HepG2 (cell line): ENCODE results near the gene PPP1R9B. TPM values are rescaled to one million over a fixed set of nuclear protein-coding genes. Genes with fewer than 3 reads are reported as not detected.
A peak's percentile ranks its signal among the peaks of the same experiment; 100 is the strongest.

Source experiments
- BHLHE40 ChIP-seq: IDR thresholded peaks from 2 replicates; pipeline ENCODE4 v1.6.1; 2011; ENCODE audit warnings: low read length, improper control_type of control experiment
- EED ChIP-seq: sonication (generic); formaldehyde crosslinking; IDR thresholded peaks from 2 replicates; pipeline ENCODE4 v1.5.0; 2020; ENCODE audit warnings: mild to moderate bottlenecking, missing genetic modification reagents
- MYC ChIP-seq: sonication (generic); formaldehyde crosslinking; IDR thresholded peaks from 2 replicates; pipeline ENCODE4 v1.9.0; 2021; ENCODE audit warnings: missing genetic modification reagents, borderline replicate concordance
- MYNN ChIP-seq: sonication (generic); formaldehyde crosslinking; IDR thresholded peaks from 2 replicates; pipeline ENCODE4 v1.4.0; 2020; ENCODE audit warnings: mild to moderate bottlenecking, low read depth, missing genetic modification reagents
- PCBP1 ChIP-seq: fragments of 200-400 bp; formaldehyde crosslinking; IDR thresholded peaks from 2 replicates; pipeline ENCODE4 v1.6.1; 2017; ENCODE audit warnings: mild to moderate bottlenecking, low read depth, low read length, borderline replicate concordance
- RARA ChIP-seq: IDR thresholded peaks from 2 replicates; pipeline ENCODE4 v1.6.1; 2016; ENCODE audit warnings: missing genetic modification reagents, missing compliant biosample characterization
- SPEN ChIP-seq: sonication (generic); formaldehyde crosslinking; IDR thresholded peaks from 2 replicates; pipeline ENCODE4 v1.5.1; 2020; ENCODE audit warnings: low read depth, mild to moderate bottlenecking, missing genetic modification reagents
- STAG1 ChIP-seq: sonication (generic); formaldehyde crosslinking; IDR thresholded peaks from 2 replicates; pipeline ENCODE4 v1.4.0; 2020; ENCODE audit warnings: missing genetic modification reagents
- THAP11 ChIP-seq: IDR thresholded peaks from 2 replicates; pipeline ENCODE4 v1.6.1; 2016; ENCODE audit warnings: missing biosample characterization, missing genetic modification reagents
- YEATS2 ChIP-seq: sonication (generic); formaldehyde crosslinking; IDR thresholded peaks from 2 replicates; pipeline ENCODE4 v1.4.0; 2020; ENCODE audit warnings: missing genetic modification reagents, borderline replicate concordance
- ZFP36 ChIP-seq: fragments of 150-350 bp; IDR thresholded peaks from 2 replicates; pipeline ENCODE4 v1.6.1; 2018; ENCODE audit warnings: borderline replicate concordance, low read length, low read depth; ENCODE audit not compliant: partially characterized antibody
- ZFY ChIP-seq: sonication (generic); formaldehyde crosslinking; IDR thresholded peaks from 2 replicates; pipeline ENCODE4 v1.4.0; 2020; ENCODE audit warnings: missing genetic modification reagents
- ZSCAN25 ChIP-seq: sonication (generic); formaldehyde crosslinking; IDR thresholded peaks from 2 replicates; pipeline ENCODE4 v1.8.0; 2022; ENCODE audit warnings: mild to moderate bottlenecking, missing genetic modification reagents
- polyA plus RNA-seq, 8 experiments: library from polyadenylated mRNA; depleted of rRNA in 3 of 8; stranded (reverse) in 7 of 8; unstranded in 1 of 8; fragments of >200 nt; fragmentation: Illumina TruSeq in 4 of 8; extraction: Trizol in 4 of 8; gene quantifications; 2 replicates each; pipeline versions ENCODE4 v1.2.1 to v1.2.3, GENCODE V29; 2011 to 2016; ENCODE audit warnings: low read depth in 4 of 8, missing spikeins in 1 of 8, mixed read lengths in 1 of 8; ENCODE audit not compliant: insufficient read depth in 1 of 8
- total RNA-seq, 5 experiments: library from RNA; depleted of rRNA; stranded (reverse); fragments of >200 nt; fragmentation: Illumina TruSeq; extraction: Trizol; gene quantifications; 2 replicates each; pipeline ENCODE4 v1.2.3, GENCODE V29; 2016; ENCODE audit warnings: low read depth in 1 of 5
- TF ChIP-seq, protein P1 (sequence below): sonication (generic); formaldehyde crosslinking; IDR thresholded peaks from 2 replicates; pipeline ENCODE4 v1.5.1; 2020; ENCODE audit warnings: mild to moderate bottlenecking, moderate library complexity, missing genetic modification reagents
- TF ChIP-seq, protein P2 (sequence below): sonication (generic); formaldehyde crosslinking; IDR thresholded peaks from 2 replicates; pipeline ENCODE4 v1.4.0; 2020; ENCODE audit warnings: mild to moderate bottlenecking, missing genetic modification reagents
- TF ChIP-seq, protein P3 (sequence below): IDR thresholded peaks from 2 replicates; pipeline ENCODE4 v1.6.1; 2018; ENCODE audit warnings: missing genetic modification reagents, mild to moderate bottlenecking, missing compliant biosample characterization

The PPP1R9B gene
- total and polyA plus RNA-seq, 2 of the 13 experiments (the other 11 are each of a cell fraction or from before 2014, with no cell fraction given) = 9.4 to 15.8 TPM

DNA sequence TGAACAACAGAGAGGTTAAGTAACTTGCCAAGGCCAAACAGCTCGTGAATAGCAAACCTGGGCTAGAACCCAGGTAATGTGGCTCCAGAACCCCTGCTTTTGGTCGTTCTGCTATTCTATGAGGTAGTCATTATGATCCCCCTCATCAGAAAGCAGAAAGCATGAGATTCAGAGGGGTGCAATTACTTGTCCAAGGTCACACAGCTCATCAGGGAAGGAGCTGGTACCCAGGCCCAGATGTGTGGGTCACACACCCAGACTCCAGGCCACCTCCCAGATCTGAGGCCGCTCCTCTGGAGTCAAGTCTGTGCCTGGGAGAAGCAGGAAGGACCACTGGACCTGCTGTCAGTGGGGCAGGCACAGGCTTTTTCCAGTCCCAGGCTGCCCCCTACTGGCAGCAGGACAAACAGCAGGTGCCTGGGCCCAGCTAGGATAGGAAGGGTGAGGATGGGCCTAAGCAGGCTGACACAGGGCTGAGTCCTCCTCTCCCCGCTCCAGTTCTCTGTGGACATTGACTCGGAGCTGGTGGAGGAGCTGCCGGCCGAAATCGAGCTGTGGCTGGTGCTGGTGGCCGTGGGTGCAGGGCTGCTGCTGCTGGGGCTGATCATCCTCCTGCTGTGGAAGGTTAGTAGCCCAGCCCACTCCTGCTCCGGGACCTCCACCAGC lies 63.1 kb downstream of the PPP1R9B start (continued):
- peak; percentile 65 for TF ChIP-seq EED (CRISPR knock-in tag)
- TF ChIP-seq MYC (CRISPR knock-in tag) = 0 out of 2 replicates have a peak, but pooled peaks have one; percentile 23
- TF ChIP-seq, protein P1, sequence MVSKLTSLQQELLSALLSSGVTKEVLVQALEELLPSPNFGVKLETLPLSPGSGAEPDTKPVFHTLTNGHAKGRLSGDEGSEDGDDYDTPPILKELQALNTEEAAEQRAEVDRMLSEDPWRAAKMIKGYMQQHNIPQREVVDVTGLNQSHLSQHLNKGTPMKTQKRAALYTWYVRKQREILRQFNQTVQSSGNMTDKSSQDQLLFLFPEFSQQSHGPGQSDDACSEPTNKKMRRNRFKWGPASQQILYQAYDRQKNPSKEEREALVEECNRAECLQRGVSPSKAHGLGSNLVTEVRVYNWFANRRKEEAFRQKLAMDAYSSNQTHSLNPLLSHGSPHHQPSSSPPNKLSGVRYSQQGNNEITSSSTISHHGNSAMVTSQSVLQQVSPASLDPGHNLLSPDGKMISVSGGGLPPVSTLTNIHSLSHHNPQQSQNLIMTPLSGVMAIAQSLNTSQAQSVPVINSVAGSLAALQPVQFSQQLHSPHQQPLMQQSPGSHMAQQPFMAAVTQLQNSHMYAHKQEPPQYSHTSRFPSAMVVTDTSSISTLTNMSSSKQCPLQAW = peak; percentile 40; the same call in 1 of the 2 replicates
- no peak for TF ChIP-seq ZSCAN25 (CRISPR knock-in tag)
- TF ChIP-seq, protein P2, sequence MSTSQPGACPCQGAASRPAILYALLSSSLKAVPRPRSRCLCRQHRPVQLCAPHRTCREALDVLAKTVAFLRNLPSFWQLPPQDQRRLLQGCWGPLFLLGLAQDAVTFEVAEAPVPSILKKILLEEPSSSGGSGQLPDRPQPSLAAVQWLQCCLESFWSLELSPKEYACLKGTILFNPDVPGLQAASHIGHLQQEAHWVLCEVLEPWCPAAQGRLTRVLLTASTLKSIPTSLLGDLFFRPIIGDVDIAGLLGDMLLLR (CRISPR knock-in tag) = peak; percentile 42; the same call in 1 of the 2 replicates
- TF ChIP-seq, protein P3, sequence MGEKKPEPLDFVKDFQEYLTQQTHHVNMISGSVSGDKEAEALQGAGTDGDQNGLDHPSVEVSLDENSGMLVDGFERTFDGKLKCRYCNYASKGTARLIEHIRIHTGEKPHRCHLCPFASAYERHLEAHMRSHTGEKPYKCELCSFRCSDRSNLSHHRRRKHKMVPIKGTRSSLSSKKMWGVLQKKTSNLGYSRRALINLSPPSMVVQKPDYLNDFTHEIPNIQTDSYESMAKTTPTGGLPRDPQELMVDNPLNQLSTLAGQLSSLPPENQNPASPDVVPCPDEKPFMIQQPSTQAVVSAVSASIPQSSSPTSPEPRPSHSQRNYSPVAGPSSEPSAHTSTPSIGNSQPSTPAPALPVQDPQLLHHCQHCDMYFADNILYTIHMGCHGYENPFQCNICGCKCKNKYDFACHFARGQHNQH (CRISPR knock-in tag) = peak; percentile 55; the same call in 1 of the 2 replicates
- 0 out of 2 replicates have a peak, but pooled peaks have one; percentile 31 for TF ChIP-seq THAP11 (CRISPR knock-in tag)
- TF ChIP-seq ZFY (CRISPR knock-in tag) = peak; percentile 26; the same call in 1 of the 2 replicates
- TF ChIP-seq MYNN (CRISPR knock-in tag) = no peak
- TF ChIP-seq RARA (CRISPR knock-in tag) = peak; percentile 21; the same call in 1 of the 2 replicates
- no peak for TF ChIP-seq ZFP36
- peak; percentile 97 for TF ChIP-seq STAG1 (CRISPR knock-in tag)
- TF ChIP-seq SPEN (CRISPR knock-in tag) = 0 out of 2 replicates have a peak, but pooled peaks have one; percentile 19
- 0 out of 2 replicates have a peak, but pooled peaks have one; percentile 41 for TF ChIP-seq YEATS2 (CRISPR knock-in tag)
- TF ChIP-seq PCBP1 = 0 out of 2 replicates have a peak, but pooled peaks have one; percentile 61
- TF ChIP-seq BHLHE40 = peak; percentile 11; the same call in 1 of the 2 replicates
- TF ChIP-seq, all 625 proteins: peak for 77

Other genes starting within 250 kb of the PPP1R9B start
- 0.51 and 0.55 TPM in 2 replicates for gene DLX4, start 181.5 kb downstream of the PPP1R9B start, total RNA-seq (2016; rRNA removed; fragmentation: Illumina TruSeq; extraction: Trizol)
- gene DLX4, start 181.5 kb downstream of the PPP1R9B start, polyA plus RNA-seq (2011; rRNA removed) = 2.3 and 2.5 TPM in 2 replicates
- gene DLX3, start 155.5 kb downstream of the PPP1R9B start, total RNA-seq (2016; rRNA removed; fragmentation: Illumina TruSeq; extraction: Trizol) = not detected in 2 replicates
- 0.03 and 0.05 TPM in 2 replicates for gene DLX3, start 155.5 kb downstream of the PPP1R9B start, polyA plus RNA-seq (2011; rRNA removed)
- gene ITGA3, start 94.6 kb downstream of the PPP1R9B start, total RNA-seq (2016; rRNA removed; fragmentation: Illumina TruSeq; extraction: Trizol) = 0.69 and 0.77 TPM in 2 replicates
- gene ITGA3, start 94.6 kb downstream of the PPP1R9B start, polyA plus RNA-seq (2011; rRNA removed) = 0.48 and 0.59 TPM in 2 replicates
- gene PDK2, start 55.3 kb downstream of the PPP1R9B start, total RNA-seq (2016; rRNA removed; fragmentation: Illumina TruSeq; extraction: Trizol) = 18.5 and 19.2 TPM in 2 replicates
- 59.7 and 66.6 TPM in 2 replicates for gene PDK2, start 55.3 kb downstream of the PPP1R9B start, polyA plus RNA-seq (2011; rRNA removed)
- 0.07 TPM in 1 of 2 replicates, not detected in the other for gene SAMD14, start 20.5 kb downstream of the PPP1R9B start, total RNA-seq (2016; rRNA removed; fragmentation: Illumina TruSeq; extraction: Trizol)
- gene SAMD14, start 20.5 kb downstream of the PPP1R9B start, polyA plus RNA-seq (2011; rRNA removed) = 0.22 TPM in 1 of 2 replicates, not detected in the other
- not detected in 2 replicates for gene SGCA, start 15.3 kb upstream of the PPP1R9B start, total RNA-seq (2016; rRNA removed; fragmentation: Illumina TruSeq; extraction: Trizol)
- not detected in 2 replicates for gene SGCA, start 15.3 kb upstream of the PPP1R9B start, polyA plus RNA-seq (2011; rRNA removed)
- gene COL1A1, start 51.0 kb upstream of the PPP1R9B start, total RNA-seq (2016; rRNA removed; fragmentation: Illumina TruSeq; extraction: Trizol) = 0.17 TPM in 1 of 2 replicates, not detected in the other
- 0.05 and 0.14 TPM in 2 replicates for gene COL1A1, start 51.0 kb upstream of the PPP1R9B start, polyA plus RNA-seq (2011; rRNA removed)
- not detected in 2 replicates for gene TMEM92, start 123.8 kb upstream of the PPP1R9B start, total RNA-seq (2016; rRNA removed; fragmentation: Illumina TruSeq; extraction: Trizol)
- 0.07 and 0.10 TPM in 2 replicates for gene TMEM92, start 123.8 kb upstream of the PPP1R9B start, polyA plus RNA-seq (2011; rRNA removed)
- gene XYLT2, start 195.4 kb upstream of the PPP1R9B start, total RNA-seq (2016; rRNA removed; fragmentation: Illumina TruSeq; extraction: Trizol) = 7.5 and 22.1 TPM in 2 replicates
- gene XYLT2, start 195.4 kb upstream of the PPP1R9B start, polyA plus RNA-seq (2011; rRNA removed) = 17.0 and 22.7 TPM in 2 replicates
- 217 and 294 TPM in 2 replicates for gene MRPL27, start 222.5 kb upstream of the PPP1R9B start, total RNA-seq (2016; rRNA removed; fragmentation: Illumina TruSeq; extraction: Trizol)
- gene MRPL27, start 222.5 kb upstream of the PPP1R9B start, polyA plus RNA-seq (2011; rRNA removed) = 131 and 137 TPM in 2 replicates
- 17.3 and 24.6 TPM in 2 replicates for gene EME1, start 222.6 kb upstream of the PPP1R9B start, total RNA-seq (2016; rRNA removed; fragmentation: Illumina TruSeq; extraction: Trizol)
- 13.4 and 20.7 TPM in 2 replicates for gene EME1, start 222.6 kb upstream of the PPP1R9B start, polyA plus RNA-seq (2011; rRNA removed)
- 222 and 239 TPM in 2 replicates for gene LRRC59, start 246.8 kb upstream of the PPP1R9B start, total RNA-seq (2016; rRNA removed; fragmentation: Illumina TruSeq; extraction: Trizol)
- 87.3 and 93.2 TPM in 2 replicates for gene LRRC59, start 246.8 kb upstream of the PPP1R9B start, polyA plus RNA-seq (2011; rRNA removed)